H1 (cell line): ENCODE results near the gene KIAA1755. TPM values are rescaled to one million over a fixed set of nuclear protein-coding genes. Genes with fewer than 3 reads are reported as not detected.

ENCODE experiments used
- CTCF ChIA-PET: fragments of 300-600 bp; sonication (Branson Sonifier 250); formaldehyde crosslinking; loops from one replicate; lab custom pipeline; 2021; ENCODE audit not compliant: partially characterized antibody; lab: Charles Lee
- POLR2A ChIA-PET: fragments of 300-600 bp; sonication (Branson Sonifier 250); formaldehyde crosslinking; loops from one replicate; lab custom pipeline; 2021; ENCODE audit warnings: inconsistent platforms; ENCODE audit not compliant: partially characterized antibody; lab: Charles Lee
- DNase-seq, 2 experiments: peaks; one replicate each; pipeline versions ENCODE4 v3.0.0 to v3.0.0-alpha.2; 2010 to 2022; ENCODE audit warnings: low spot score in 2 of 2, low read depth in 1 of 2, mixed read lengths in 1 of 2
- FAIRE-seq: peaks from 2 replicates; lab custom pipeline; 2011; peaks lifted over from hg19 to GRCh38; lab: Jason Lieb, UNC
- H2AFZ ChIP-seq: 2 replicates; pipeline ENCODE4 v1.8.1; 2012; ENCODE audit warnings: low read length, inconsistent platforms
- H2AK5ac ChIP-seq: 2 replicates; pipeline ENCODE4 v1.6.1; 2013; ENCODE audit warnings: low read depth, low read length
- H2BK120ac ChIP-seq: replicated peaks from 2 replicates; pipeline ENCODE3; 2013; ENCODE audit warnings: low read depth, low read length, inconsistent platforms
- H2BK12ac ChIP-seq: 2 replicates; pipeline ENCODE4 v1.6.1; 2013; ENCODE audit warnings: low read depth, low read length
- H2BK15ac ChIP-seq: 2 replicates; pipeline ENCODE4 v1.6.1; 2013; ENCODE audit warnings: low read length
- H2BK20ac ChIP-seq: 2 replicates; pipeline ENCODE4 v1.6.1; 2013; ENCODE audit warnings: low read length
- H2BK5ac ChIP-seq: 2 replicates; pipeline ENCODE4 v1.6.1; 2013; ENCODE audit warnings: low read depth, low read length
- H3K14ac ChIP-seq: 2 replicates; pipeline ENCODE4 v1.6.1; 2013; ENCODE audit warnings: inconsistent platforms; ENCODE audit not compliant: insufficient read length
- H3K18ac ChIP-seq: 2 replicates; pipeline ENCODE4 v1.6.1; 2013; ENCODE audit warnings: low read length; ENCODE audit errors: extremely low read depth
- H3K23ac ChIP-seq: 2 replicates; pipeline ENCODE4 v1.6.1; 2013; ENCODE audit warnings: inconsistent platforms; ENCODE audit not compliant: insufficient read length
- H3K23me2 ChIP-seq: 2 replicates; pipeline ENCODE4 v1.6.1; 2013; ENCODE audit warnings: low read depth, low read length
- H3K27ac ChIP-seq: 2 replicates; pipeline ENCODE4 v1.6.1; 2011; ENCODE audit warnings: low read depth, low read length, inconsistent platforms
- H3K27me3 ChIP-seq, 4 experiments: replicated peaks in 1 of 4; 1 replicate in 1 of 4; 2 replicates in 3 of 4; pipeline versions ENCODE4 v1.6.1 to v1.8.1; 2011 to 2013; ENCODE audit warnings: low read length in 3 of 4, mild to moderate bottlenecking in 3 of 4, inconsistent platforms in 2 of 4, mixed read lengths in 2 of 4, moderate library complexity in 1 of 4; ENCODE audit not compliant: control insufficient read depth in 3 of 4, insufficient read depth in 3 of 4; ENCODE audit errors: extremely low read depth in 1 of 4
- H3K36me3 ChIP-seq, 4 experiments: 2 replicates each; pipeline versions ENCODE4 v1.6.1 to v1.8.1; 2011 to 2013; ENCODE audit warnings: mild to moderate bottlenecking in 4 of 4, low read length in 3 of 4, moderate library complexity in 2 of 4, control low read depth in 1 of 4, inconsistent platforms in 1 of 4; ENCODE audit not compliant: insufficient read depth in 4 of 4, control insufficient read depth in 2 of 4
- H3K4ac ChIP-seq: replicated peaks from 2 replicates; pipeline ENCODE3; 2013; ENCODE audit warnings: low read length, low read depth, mixed read lengths, inconsistent platforms; ENCODE audit not compliant: insufficient read length
- H3K4me1 ChIP-seq, 4 experiments: replicated peaks in 1 of 4; 1 replicate in 1 of 4; 2 replicates in 3 of 4; pipeline versions ENCODE4 v1.6.1 to v1.8.1; 2011 to 2013; ENCODE audit warnings: low read length in 3 of 4, inconsistent platforms in 2 of 4, mixed read lengths in 1 of 4; ENCODE audit not compliant: insufficient read depth in 4 of 4, control insufficient read depth in 3 of 4
- H3K4me2 ChIP-seq, 2 experiments: 2 replicates each; pipeline versions ENCODE4 v1.6.1 to v1.8.1; 2011 to 2013; ENCODE audit warnings: low read depth in 2 of 2, low read length in 2 of 2, control low read depth in 1 of 2, inconsistent platforms in 1 of 2, mild to moderate bottlenecking in 1 of 2; ENCODE audit not compliant: insufficient read depth in 1 of 2
- H3K4me3 ChIP-seq, 4 experiments: fragments of 200-600, 300-600 bp in 1 of 4; sonication (generic), shearing (Covaris generic), sonication (Bioruptor Twin) in 1 of 4; 2 replicates each; pipeline versions ENCODE4 v1.5.1 to v1.8.1; 2011 to 2016; ENCODE audit warnings: low read length in 4 of 4, low read depth in 3 of 4, control low read depth in 2 of 4, inconsistent platforms in 2 of 4, mild to moderate bottlenecking in 2 of 4, mixed read lengths in 1 of 4, moderate library complexity in 1 of 4; ENCODE audit not compliant: insufficient read depth in 2 of 4; ENCODE audit errors: extremely low read depth in 1 of 4
- H3K56ac ChIP-seq: replicated peaks from 2 replicates; pipeline ENCODE3; 2013; ENCODE audit warnings: low read depth, mild to moderate bottlenecking, mixed read lengths, low read length, inconsistent platforms; ENCODE audit not compliant: insufficient read length
- H3K79me1 ChIP-seq: 2 replicates; pipeline ENCODE4 v1.6.1; 2013; ENCODE audit warnings: low read depth, low read length, control low read depth
- H3K79me2 ChIP-seq, 2 experiments: 2 replicates each; pipeline versions ENCODE4 v1.6.1 to v1.8.1; 2012 to 2013; ENCODE audit warnings: low read length in 2 of 2, mild to moderate bottlenecking in 2 of 2, inconsistent platforms in 1 of 2; ENCODE audit not compliant: insufficient read depth in 2 of 2, control insufficient read depth in 1 of 2
- H3K9ac ChIP-seq, 4 experiments: replicated peaks in 1 of 4; 1 replicate in 1 of 4; 2 replicates in 3 of 4; pipeline versions ENCODE4 v1.6.1 to v1.8.1; 2011 to 2013; ENCODE audit warnings: low read depth in 3 of 4, low read length in 3 of 4, control low read depth in 2 of 4, mild to moderate bottlenecking in 2 of 4, moderate library complexity in 2 of 4, inconsistent platforms in 1 of 4; ENCODE audit errors: extremely low read depth in 1 of 4
- H3K9me3 ChIP-seq, 2 experiments: 2 replicates each; pipeline versions ENCODE4 v1.6.1 to v1.8.1; 2012 to 2013; ENCODE audit warnings: mild to moderate bottlenecking in 2 of 2, moderate library complexity in 2 of 2, control low read depth in 1 of 2, inconsistent platforms in 1 of 2, low read depth in 1 of 2, low read length in 1 of 2, mixed read lengths in 1 of 2; ENCODE audit not compliant: insufficient read depth in 2 of 2
- H4K20me1 ChIP-seq, 2 experiments: replicated peaks in 1 of 2; 2 replicates each; pipeline versions ENCODE3 to v1.8.1; 2011 to 2013; ENCODE audit warnings: inconsistent platforms in 2 of 2, low read length in 2 of 2, mild to moderate bottlenecking in 1 of 2; ENCODE audit not compliant: insufficient read depth in 2 of 2, control insufficient read depth in 1 of 2
- H4K5ac ChIP-seq: 2 replicates; pipeline ENCODE4 v1.6.1; 2013; ENCODE audit warnings: low read length, low read depth, mixed read lengths, inconsistent platforms; ENCODE audit not compliant: insufficient read length
- H4K8ac ChIP-seq: 2 replicates; pipeline ENCODE4 v1.8.0; 2013; ENCODE audit warnings: mild to moderate bottlenecking, moderate library complexity, low read length, inconsistent platforms; ENCODE audit not compliant: insufficient read depth; ENCODE audit errors: extremely low read depth
- H4K91ac ChIP-seq: replicated peaks from 2 replicates; pipeline ENCODE3; 2013; ENCODE audit warnings: low read length, mixed read lengths, inconsistent platforms; ENCODE audit not compliant: insufficient read length
- ASH2L ChIP-seq: fragments of 200-600, 300-600 bp; sonication (generic); IDR thresholded peaks from one replicate; pipeline ENCODE4 v1.7.1; 2017; ENCODE audit warnings: low read length
- ATF3 ChIP-seq: IDR thresholded peaks from 2 replicates; pipeline ENCODE4 v1.6.1; 2011; ENCODE audit warnings: low read depth, mild to moderate bottlenecking, low read length; ENCODE audit not compliant: insufficient read depth
- BCL11A ChIP-seq, 2 experiments: IDR thresholded peaks; one replicate each; pipeline ENCODE4 v1.6.1; 2011; ENCODE audit warnings: low read depth in 2 of 2, low read length in 2 of 2, mild to moderate bottlenecking in 2 of 2
- CHD1 ChIP-seq: IDR thresholded peaks from 2 replicates; pipeline ENCODE4 v1.6.1; 2012; ENCODE audit warnings: low read depth, low read length, improper control_type of control experiment
- HDAC2 ChIP-seq, 2 experiments: fragments of 300-600 bp in 1 of 2; sonication (generic) in 1 of 2; IDR thresholded peaks; 2 replicates each; pipeline ENCODE4 v1.6.1; 2011 to 2012; ENCODE audit warnings: low read depth in 2 of 2, low read length in 2 of 2, mild to moderate bottlenecking in 2 of 2, moderate library complexity in 2 of 2, borderline replicate concordance in 1 of 2, inconsistent platforms in 1 of 2
- NANOG ChIP-seq: IDR thresholded peaks from 2 replicates; pipeline ENCODE4 v1.6.1; 2011; ENCODE audit warnings: low read length, low read depth, mild to moderate bottlenecking, inconsistent platforms; ENCODE audit not compliant: insufficient read depth, poor library complexity, severe bottlenecking
- RBBP5 ChIP-seq: IDR thresholded peaks from 2 replicates; pipeline ENCODE4 v1.7.1; 2012; ENCODE audit warnings: low read depth, mild to moderate bottlenecking, inconsistent platforms, low read length, moderate library complexity, borderline replicate concordance
- RXRA ChIP-seq: IDR thresholded peaks from 2 replicates; pipeline ENCODE4 v1.6.1; 2011; ENCODE audit warnings: low read depth, mild to moderate bottlenecking, low read length, moderate library complexity; ENCODE audit not compliant: insufficient read depth
- SRF ChIP-seq: IDR thresholded peaks from 2 replicates; pipeline ENCODE4 v1.6.1; 2011; ENCODE audit warnings: mild to moderate bottlenecking, low read depth, low read length, moderate library complexity
- TBP ChIP-seq: IDR thresholded peaks from 2 replicates; pipeline ENCODE4 v1.6.1; 2011; ENCODE audit warnings: low read depth, low read length, improper control_type of control experiment
- WGBS, 2 experiments: shearing (Covaris generic) in 1 of 2; methylation state at CpG; one replicate each; pipeline versions ENCODE4 v1.1.6 to v1.1.7; 2013 to 2015; ENCODE audit warnings: low lambda C conversion rate in 2 of 2, mixed read lengths in 2 of 2, inconsistent platforms in 1 of 2, low coverage in 1 of 2, missing lambda C conversion rate in 1 of 2; ENCODE audit not compliant: insufficient replicate concordance in 2 of 2, insufficient coverage in 1 of 2, insufficient read length in 1 of 2; ENCODE audit errors: extremely low coverage in 1 of 2, missing lambda C conversion rate in 1 of 2; 5-methylcytosine and 5-hydroxymethylcytosine counted together
- polyA plus RNA-seq, 7 experiments: library from polyadenylated mRNA; depleted of rRNA in 3 of 7; stranded (reverse) in 5 of 7; unstranded in 2 of 7; fragments of >200 nt in 5 of 7; fragments of 200-250 nt in 2 of 7; gene quantifications; 1 replicate in 5 of 7; 2 replicates in 1 of 7; 4 replicates in 1 of 7; pipeline versions ENCODE4 v1.2.1 to v1.2.3, GENCODE V29; 2011 to 2013; ENCODE audit warnings: missing spikeins in 2 of 7, mixed read lengths in 2 of 7
- total RNA-seq: library from RNA; stranded (reverse); fragmentation: NEBNext Ultra II Directional; extraction: Animal tissue kit (Norgen Biotek cat#: 25700); gene quantifications from 2 replicates; pipeline ENCODE4 v1.2.1, GENCODE V29; 2021
- TF ChIP-seq, protein P1 (sequence below): IDR thresholded peaks from 2 replicates; pipeline ENCODE4 v1.6.1; 2012; ENCODE audit warnings: inconsistent platforms

The KIAA1755 gene
- total and polyA plus RNA-seq, 2 of the 8 experiments (the other 6 are each of a cell fraction or from before 2014, with no cell fraction given) = 0.23 TPM; not detected in 1

GRCh38 chr20:38216746-38217595 is 43.6 kb downstream of the KIAA1755 start:
- Histone ChIP-seq H4K20me1 (no peaks in the 10 kb centered on the region), H3K9ac (no peak overlapping the region), H2AK5ac (no peak overlapping the region), H3K23me2 (no peaks in the 10 kb centered on the region), H3K27me3 (no peaks in the 10 kb centered on the region), H3K4ac (no peak overlapping the region), H2BK12ac (no peak overlapping the region), H4K8ac (peak overlapping the region; percentile 41; the same call in 1 of the 2 replicates), H2BK20ac (no peak overlapping the region), H3K9me3 (no peaks in the 10 kb centered on the region), H2BK15ac (no peak overlapping the region), H2AFZ (no peak overlapping the region), H3K14ac (no peak overlapping the region), H2BK5ac (no peak overlapping the region), H3K27ac (no peak overlapping the region), H3K36me3 (no peaks in the 10 kb centered on the region), H3K79me1 (no peaks in the 10 kb centered on the region; the same call in 1 of the 2 replicates), H3K79me2 (no peaks in the 10 kb centered on the region), H3K56ac (no peak overlapping the region), H3K4me2 (no peak overlapping the region), H3K18ac (no peak overlapping the region), H4K5ac (no peak overlapping the region), H3K4me3 (no peak overlapping the region), H2BK120ac (no peak overlapping the region), H3K4me1 (peaks cover 0 to 3% (median 0%) of the 10 kb centered on the region in 4 experiments; a peak in 3 of 7 replicates), H3K23ac (no peak overlapping the region), H4K91ac (no peak overlapping the region)
- POLR2A ChIA-PET = no interaction called here
- no peak for DNase-seq
- WGBS, 2 experiments = 85% methylated on average over 20 of the region's 24 CpGs; no CpG with 5 or more reads in 1 of the 2 experiments
- CTCF ChIA-PET = interaction anchor here (0.6 to 17.3 kb wide), 15 partner anchors 9 to 170 kb away, joined by 3 to 198 read pairs (median 3); no protein-coding TSS in a partner anchor
- FAIRE-seq = no peak
- TF ChIP-seq TBP (no peak), RBBP5 (no peak), HDAC2 (IDR thresholded peaks at IDR 0.05; ENCODE audit: borderline replicate concordance in 1 of 2, low read depth in 2 of 2, low read length in 2 of 2) (no peak), SRF (no peak), NANOG (no peak), RXRA (no peak), CHD1 (no peak), BCL11A (IDR thresholded peaks at IDR 0.05; ENCODE audit: low read depth in 2 of 2, low read length in 2 of 2) (no peak), ATF3 (no peak), ASH2L (no peak)
- TF ChIP-seq, protein P1, sequence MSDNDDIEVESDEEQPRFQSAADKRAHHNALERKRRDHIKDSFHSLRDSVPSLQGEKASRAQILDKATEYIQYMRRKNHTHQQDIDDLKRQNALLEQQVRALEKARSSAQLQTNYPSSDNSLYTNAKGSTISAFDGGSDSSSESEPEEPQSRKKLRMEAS = no peak
